ENCODE results near the gene TRMT61A.

TRMT61A gene

DNA sequence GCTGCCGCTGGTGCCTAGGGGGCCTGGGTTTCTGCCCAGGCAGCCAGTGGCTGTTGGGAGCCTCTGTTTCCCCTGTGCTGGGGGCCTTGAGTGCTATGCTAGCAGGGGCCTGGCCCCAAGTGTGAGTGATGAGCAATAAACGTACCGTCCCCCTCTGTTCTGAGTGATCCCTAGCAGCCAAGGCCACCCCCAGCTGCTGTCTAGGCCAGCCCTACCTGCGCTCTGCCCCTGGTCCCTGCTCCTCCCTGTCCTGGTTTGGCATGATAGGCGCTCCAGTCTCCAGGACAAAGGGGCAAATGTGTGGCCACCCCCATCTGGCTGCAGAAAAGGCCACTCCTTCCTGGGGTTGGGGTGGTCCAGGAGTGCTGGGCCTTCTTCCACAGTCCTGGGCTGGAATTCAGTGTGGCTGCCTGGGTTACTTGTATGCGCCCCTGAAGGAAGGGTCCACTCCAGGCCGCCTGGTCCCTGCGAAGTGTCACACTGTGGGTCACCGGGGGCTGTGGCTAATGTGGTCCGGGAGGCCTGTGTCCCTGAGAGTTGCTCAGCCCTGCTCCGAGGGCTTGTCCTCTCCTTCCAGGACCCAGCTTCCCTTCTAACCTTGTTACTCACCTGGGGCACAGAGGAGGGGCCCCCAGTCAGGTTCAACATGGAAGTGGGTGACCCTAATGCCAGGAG lies 7.0 kb downstream of the TRMT61A start:
- DNase-seq = no peak

- DNase-seq = no peak
These were observed 7.7 kb downstream of the TRMT61A start for GRCh38 chr14:103536693-103537092.

DNA sequence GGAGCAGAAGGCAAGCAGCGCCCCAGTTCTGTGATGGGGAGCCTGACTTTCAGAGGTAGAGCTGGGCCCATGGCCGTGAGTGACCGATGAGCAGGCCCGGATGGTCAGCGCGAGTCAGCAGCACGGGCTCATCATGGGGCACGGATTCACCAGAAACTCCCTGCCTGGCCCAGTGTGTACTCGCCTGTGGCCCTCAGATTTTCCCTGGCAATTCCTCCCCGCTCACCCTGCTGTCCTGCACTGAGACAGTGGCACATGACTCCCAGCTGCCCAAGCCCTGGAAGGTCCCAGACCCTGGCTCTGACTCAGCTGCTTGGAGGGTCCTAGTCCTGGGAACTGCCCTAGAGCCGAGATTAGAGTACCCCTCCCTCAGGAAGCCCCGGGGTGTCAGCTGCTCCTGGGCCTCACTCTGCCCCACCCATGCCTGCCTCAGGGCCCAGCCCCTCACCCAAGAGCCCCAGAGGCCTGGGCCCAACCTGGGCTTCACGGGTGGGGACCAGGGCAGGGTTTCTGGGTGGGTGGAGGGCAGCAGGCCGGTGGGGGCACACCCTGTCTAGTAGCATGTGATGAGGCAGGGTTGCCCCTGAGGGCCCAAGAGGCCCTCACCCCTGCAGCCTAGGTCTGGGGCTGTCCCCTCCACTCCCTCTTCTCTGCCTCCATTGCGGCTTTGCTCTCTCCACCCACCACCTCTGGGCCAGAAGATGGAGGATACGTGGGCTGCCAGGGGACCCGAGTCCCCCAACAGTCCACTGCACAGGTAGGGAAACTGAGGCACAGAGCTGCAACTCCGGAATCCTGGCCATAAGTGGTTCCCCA lies 8.4 kb downstream of the TRMT61A start:
- no peak for DNase-seq

DNA sequence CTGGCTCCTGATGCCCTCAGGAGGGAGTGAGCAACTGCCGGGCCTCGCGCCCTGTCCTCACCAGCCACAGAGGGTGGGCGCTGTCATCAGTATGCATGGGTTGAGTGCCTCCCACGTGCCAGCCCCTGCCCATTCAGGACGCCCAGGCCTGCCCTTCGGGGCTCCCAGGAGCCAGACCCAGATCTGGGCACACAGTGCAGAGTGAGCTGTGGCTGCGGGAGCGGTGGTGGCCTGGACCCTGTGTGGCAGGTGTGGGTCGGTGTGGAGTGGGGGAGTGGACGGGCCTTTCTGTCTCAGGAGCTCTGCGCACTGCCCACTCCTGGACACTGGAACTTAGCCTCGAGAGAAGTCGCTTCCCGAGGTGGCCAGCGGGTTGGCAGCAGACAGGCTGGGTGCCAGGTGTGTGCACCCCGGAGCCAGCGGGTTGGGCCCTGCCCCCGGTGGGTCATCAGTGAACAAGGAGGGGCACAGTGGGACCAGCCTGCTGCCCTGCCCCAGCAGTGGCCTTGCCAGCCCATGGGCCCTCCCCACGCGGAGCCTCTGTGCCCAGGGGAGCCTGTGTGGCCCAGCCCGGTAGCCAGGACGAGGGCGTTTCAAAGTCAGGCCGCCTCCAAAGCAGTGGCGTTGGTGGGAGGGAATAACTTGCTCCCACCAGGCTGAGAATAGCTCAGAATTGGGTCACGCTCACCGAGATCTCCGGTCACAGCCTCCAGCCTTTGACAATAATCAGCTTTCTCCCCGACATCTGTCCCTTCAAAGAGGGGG lies 9.5 kb downstream of the TRMT61A start:
- DNase-seq = no peak

DNA sequence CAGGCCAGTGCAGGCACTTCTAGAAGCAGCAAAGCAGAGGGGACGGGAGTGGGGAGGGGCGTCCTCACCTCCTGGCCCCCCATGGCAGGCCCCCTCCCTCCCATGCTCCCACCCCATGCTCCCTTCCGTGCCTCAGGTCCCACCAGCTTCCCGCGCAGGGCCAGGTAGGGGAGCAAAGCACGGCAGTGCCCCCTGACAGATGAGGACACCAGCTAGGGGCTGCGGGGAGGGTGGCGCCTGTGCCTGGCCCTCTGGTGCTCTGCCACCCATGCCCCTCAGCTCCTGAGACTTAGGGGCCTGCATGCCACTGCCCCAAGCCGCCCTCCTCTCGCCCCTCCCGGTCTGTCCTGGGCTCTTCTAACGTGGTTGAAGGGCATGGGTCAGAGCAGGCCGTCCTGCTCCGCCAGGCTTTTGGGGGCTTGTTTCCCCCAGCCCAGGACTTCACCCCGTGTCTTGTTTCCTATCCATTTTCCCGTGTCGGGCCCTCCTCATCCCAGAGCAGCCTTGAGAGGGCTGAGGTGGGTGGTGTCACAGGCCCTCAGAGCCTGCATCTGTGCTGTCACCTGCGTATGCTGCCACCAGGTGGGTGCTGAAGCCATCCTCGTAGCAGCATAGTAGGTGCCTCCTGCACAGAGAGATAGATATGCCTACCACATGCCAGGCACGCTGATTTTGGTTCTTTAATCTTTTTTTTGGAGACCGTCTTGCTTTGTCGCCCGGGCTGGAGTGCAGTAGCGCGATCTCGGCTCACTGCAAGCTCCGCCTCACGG lies 10.2 kb downstream of the TRMT61A start:
- no peak for DNase-seq

- DNase-seq = no peak
These were observed 12.1 kb downstream of the TRMT61A start for GRCh38 chr14:103540821-103541708.

- no peak for DNase-seq
These were observed 13.0 kb downstream of the TRMT61A start for GRCh38 chr14:103541709-103542604.

DNA sequence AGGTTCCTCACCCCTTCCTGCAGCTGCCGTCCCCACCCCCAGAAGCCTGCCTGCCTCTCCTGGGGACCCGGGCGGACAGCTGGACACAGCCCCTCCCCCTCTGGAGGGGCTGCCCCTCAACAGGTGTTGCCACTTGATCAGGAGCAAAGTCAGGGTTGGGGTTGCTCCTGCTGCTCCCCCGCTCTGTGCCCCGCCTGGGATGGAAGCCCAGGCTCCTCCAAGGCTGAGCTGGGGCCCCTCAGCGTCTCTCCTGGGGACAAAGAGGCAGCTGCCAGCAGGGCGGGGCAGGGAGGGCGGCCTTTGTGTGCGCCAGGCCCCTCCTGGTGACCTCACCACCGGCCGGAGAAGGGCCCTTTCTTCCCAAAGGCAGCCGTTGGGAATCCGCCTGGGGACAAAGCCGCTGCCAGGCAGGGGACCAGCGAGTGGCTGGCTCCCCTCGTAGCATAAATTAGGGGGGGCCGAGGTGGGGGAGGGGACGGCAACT lies 13.7 kb downstream of the TRMT61A start:
- DNase-seq = no peak

DNA sequence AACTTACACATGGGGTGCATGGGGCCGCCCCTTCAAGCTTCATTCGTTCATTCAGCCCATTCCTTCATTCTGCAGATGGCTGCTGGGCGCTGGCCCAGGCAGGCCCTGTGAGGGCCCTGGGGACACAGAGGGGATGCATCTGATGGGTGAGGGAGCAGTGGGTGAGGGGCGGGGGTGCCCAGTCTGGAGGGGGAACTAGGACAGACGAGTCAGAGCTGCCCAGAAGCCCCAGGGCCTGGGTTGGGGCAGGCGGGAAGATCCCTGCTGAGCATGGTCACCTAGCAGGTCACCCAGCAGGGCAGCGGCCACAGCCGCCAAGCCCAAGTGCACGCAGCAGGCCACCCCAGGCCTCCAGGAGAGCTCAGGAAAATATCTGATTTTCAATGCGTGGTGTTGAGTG lies 14.1 kb downstream of the TRMT61A start:
- DNase-seq = no peak

GRCh38 chr14:103543721-103544387 lies 14.9 kb downstream of the TRMT61A start:
- no peak for DNase-seq

DNA sequence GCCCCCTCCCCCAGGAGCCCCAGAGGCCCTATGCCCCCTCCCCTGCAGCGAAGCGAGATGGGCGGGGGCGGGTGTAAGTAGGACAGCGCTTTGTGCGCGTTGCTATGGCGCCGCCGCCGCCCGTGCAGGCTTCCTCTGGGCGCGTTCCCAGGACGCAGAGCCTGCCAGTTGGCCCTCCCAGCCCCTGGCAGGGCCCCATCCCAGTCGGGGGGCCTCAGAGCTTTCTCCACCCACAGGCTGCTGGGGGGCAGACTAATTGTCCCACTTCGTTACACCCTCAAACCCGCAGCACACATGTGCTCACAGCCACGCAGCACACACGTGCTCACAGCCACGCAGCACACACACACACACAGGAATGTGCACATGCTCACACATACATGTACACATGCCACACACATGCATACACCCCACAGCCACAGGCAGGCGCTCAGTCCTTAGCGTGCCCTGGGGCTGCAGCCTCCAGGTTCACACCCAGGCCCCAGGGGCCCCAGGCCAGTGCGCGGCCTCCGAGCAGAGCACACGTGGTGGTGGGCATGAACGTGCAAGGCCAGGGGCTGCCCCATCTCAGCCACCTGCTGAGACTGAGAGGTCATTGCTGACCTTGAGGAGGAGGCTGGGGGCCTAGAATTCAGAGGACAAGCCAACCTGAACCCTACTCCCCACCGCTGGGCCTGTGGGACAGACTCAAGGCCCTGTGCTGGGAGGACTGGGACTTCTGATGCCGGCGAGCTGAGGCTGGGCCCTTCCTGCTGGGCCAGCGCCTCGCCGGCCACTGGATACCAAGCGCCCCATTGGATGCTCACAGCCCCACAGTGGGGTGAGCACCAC lies 15.6 kb downstream of the TRMT61A start:
- peak; percentile 53 for DNase-seq

- no peak for DNase-seq
These were observed 16.4 kb downstream of the TRMT61A start for GRCh38 chr14:103545219-103545914.

GRCh38 chr14:103545915-103546651 lies 17.1 kb downstream of the TRMT61A start:
- no peak for DNase-seq

DNA sequence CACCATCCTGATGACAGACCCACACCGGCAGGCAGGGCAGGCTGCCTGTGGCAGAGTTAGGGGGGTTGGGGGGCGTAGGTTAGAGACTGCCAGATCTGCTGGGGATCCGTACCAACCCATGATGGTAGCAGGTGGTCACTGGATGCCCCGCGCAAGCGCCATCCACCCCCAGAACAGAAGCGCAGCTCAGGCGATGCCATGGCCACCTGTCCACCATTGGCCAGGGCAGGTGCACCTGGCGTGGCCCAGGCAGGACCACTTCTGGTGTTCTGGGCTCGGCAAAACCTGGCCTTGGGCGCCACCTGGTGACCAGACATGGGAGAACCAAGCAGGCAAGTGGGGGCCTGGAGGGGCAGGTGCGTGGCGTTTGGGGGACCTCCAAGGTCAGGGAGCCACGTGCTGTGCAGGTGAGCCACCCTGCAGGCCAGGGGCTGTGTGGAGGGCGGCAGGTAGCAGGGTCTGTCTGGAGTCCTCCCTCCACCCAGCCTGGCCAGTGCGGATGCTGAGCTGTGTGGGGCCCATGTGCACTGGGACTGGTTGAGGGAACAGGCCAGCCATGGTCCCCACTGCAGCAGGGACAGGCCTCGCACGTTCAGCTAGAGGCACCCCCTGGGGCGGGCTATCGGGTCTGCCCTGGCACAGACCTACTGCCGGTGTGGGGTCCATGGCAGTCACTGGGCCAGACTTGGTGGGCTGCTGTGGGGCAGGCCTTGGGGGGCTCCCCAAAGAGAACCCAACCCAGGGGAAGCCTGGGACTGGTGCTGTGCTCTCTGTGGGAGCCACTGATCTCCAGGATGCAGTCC lies 17.9 kb downstream of the TRMT61A start:
- DNase-seq = no peak

DNA sequence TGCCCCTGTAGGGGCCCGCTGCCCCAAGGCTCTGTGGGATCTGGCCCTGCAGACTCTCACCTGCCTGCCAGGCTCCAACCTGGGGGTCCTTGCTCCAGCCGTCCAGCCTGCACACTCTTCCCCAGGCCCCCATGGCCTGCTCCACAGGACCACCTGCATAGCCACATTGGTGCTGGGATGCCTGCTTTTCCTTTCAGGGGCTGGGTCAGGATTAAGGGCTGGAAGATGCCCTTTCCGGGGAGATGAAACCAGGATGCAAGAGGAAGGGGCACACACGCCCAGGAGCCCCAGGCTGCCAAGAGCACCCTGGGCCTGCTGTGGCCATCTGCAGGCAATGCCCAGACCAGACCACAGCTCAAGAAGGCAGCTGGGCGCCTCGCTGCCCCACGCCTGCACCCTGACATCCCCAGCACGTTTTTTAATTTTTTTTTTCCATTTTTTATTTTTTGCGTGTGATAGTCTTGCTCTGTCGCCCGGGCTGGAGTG lies 18.5 kb downstream of the TRMT61A start:
- DNase-seq = no peak

DNA sequence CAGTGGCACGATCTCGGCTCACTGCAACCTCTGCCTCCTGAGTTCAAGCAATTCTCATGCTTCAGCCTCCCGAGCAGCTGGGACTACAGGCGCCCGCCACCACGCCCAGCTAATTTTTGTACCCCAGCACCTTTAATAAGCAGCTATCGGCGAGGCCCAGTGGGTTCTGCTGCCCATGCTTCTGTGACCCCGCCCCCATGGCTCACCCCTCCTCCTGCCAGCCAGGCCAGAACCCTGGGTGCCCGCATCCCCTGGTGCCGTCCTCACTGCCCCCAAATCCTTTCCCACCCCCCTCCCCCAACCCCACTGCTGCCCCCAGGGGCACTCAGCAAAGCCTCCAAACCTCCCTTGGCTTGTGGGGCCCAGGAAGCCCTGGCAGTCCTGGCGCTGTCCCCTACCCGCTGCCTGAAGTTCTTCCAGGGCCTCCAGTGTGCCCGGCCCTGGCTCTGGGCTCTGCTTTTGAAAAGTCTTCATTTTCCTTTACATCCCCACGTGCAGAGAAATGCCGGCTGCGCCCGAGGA lies 19.0 kb downstream of the TRMT61A start:
- DNase-seq = no peak
